HepG2 (cell line): ENCODE results near the gene TNS1. TPM values are rescaled to one million over a fixed set of nuclear protein-coding genes. Genes with fewer than 3 reads are reported as not detected.
A peak's percentile ranks its signal among the peaks of the same experiment; 100 is the strongest.

ENCODE experiments used
- CHD4 ChIP-seq: fragments of 200-600 bp; sonication (generic); IDR thresholded peaks from 2 replicates; pipeline ENCODE4 v1.7.0; 2017; ENCODE audit warnings: mild to moderate bottlenecking, low read length, borderline replicate concordance
- ELK4 ChIP-seq: sonication (generic); formaldehyde crosslinking; IDR thresholded peaks from 2 replicates; pipeline ENCODE4 v1.9.0; 2021; ENCODE audit warnings: missing genetic modification reagents, borderline replicate concordance
- FOXO4 ChIP-seq: sonication (generic); formaldehyde crosslinking; conservative IDR thresholded peaks from 2 replicates; pipeline ENCODE4 v1.8.1; 2023; ENCODE audit warnings: missing genetic modification reagents
- KLF15 ChIP-seq: sonication (generic); formaldehyde crosslinking; IDR thresholded peaks from 2 replicates; pipeline ENCODE4 v1.8.1; 2023; ENCODE audit warnings: borderline replicate concordance, mild to moderate bottlenecking, inconsistent platforms, missing genetic modification reagents, mixed read lengths
- LBX2 ChIP-seq: sonication (generic); formaldehyde crosslinking; IDR thresholded peaks from 2 replicates; pipeline ENCODE4 v1.5.0; 2020; ENCODE audit warnings: missing genetic modification reagents, mild to moderate bottlenecking, borderline replicate concordance
- MTF2 ChIP-seq: sonication (generic); formaldehyde crosslinking; IDR thresholded peaks from 2 replicates; pipeline ENCODE4 v1.5.0; 2020; ENCODE audit warnings: missing genetic modification reagents, borderline replicate concordance
- MZF1 ChIP-seq: sonication (generic); formaldehyde crosslinking; IDR thresholded peaks from 2 replicates; pipeline ENCODE4 v1.8.1; 2023; ENCODE audit warnings: mild to moderate bottlenecking, missing genetic modification reagents, borderline replicate concordance
- SIX1 ChIP-seq: sonication (generic); formaldehyde crosslinking; IDR thresholded peaks from 2 replicates; pipeline ENCODE4 v1.4.0; 2020; ENCODE audit warnings: missing genetic modification reagents, borderline replicate concordance
- SRSF4 ChIP-seq: fragments of 200-400 bp; formaldehyde crosslinking; IDR thresholded peaks from one replicate; pipeline ENCODE4 v1.6.1; 2018; ENCODE audit warnings: mild to moderate bottlenecking, low read depth, low read length, moderate library complexity; ENCODE audit not compliant: poor library complexity, severe bottlenecking
- TBX2 ChIP-seq: sonication (generic); formaldehyde crosslinking; IDR thresholded peaks from 2 replicates; pipeline ENCODE4 v1.5.0; 2020; ENCODE audit warnings: missing genetic modification reagents, mild to moderate bottlenecking, borderline replicate concordance
- ZNF292 ChIP-seq: sonication (generic); formaldehyde crosslinking; IDR thresholded peaks from 2 replicates; pipeline ENCODE4 v1.8.1; 2022; ENCODE audit warnings: mild to moderate bottlenecking, low read depth, missing genetic modification reagents, borderline replicate concordance
- ZNF317 ChIP-seq: sonication (generic); formaldehyde crosslinking; IDR thresholded peaks from 2 replicates; pipeline ENCODE4 v1.5.0; 2020; ENCODE audit warnings: mild to moderate bottlenecking, missing genetic modification reagents
- ZNF407 ChIP-seq: sonication (generic); formaldehyde crosslinking; IDR thresholded peaks from one replicate; pipeline ENCODE4 v1.5.1; 2020; ENCODE audit warnings: mild to moderate bottlenecking, missing genetic modification reagents; ENCODE audit errors: not compliant biosample characterization
- ZNF414 ChIP-seq: sonication (generic); formaldehyde crosslinking; IDR thresholded peaks from 2 replicates; pipeline ENCODE4 v1.5.0; 2020; ENCODE audit warnings: missing genetic modification reagents
- ZNF768 ChIP-seq: sonication (generic); formaldehyde crosslinking; IDR thresholded peaks from 2 replicates; pipeline ENCODE4 v1.4.0; 2020; ENCODE audit warnings: missing genetic modification reagents
- polyA plus RNA-seq, 8 experiments: library from polyadenylated mRNA; depleted of rRNA in 3 of 8; stranded (reverse) in 7 of 8; unstranded in 1 of 8; fragments of >200 nt; fragmentation: Illumina TruSeq in 4 of 8; extraction: Trizol in 4 of 8; gene quantifications; 2 replicates each; pipeline versions ENCODE4 v1.2.1 to v1.2.3, GENCODE V29; 2011 to 2016; ENCODE audit warnings: low read depth in 4 of 8, missing spikeins in 1 of 8, mixed read lengths in 1 of 8; ENCODE audit not compliant: insufficient read depth in 1 of 8
- total RNA-seq, 5 experiments: library from RNA; depleted of rRNA; stranded (reverse); fragments of >200 nt; fragmentation: Illumina TruSeq; extraction: Trizol; gene quantifications; 2 replicates each; pipeline ENCODE4 v1.2.3, GENCODE V29; 2016; ENCODE audit warnings: low read depth in 1 of 5

Gene TNS1
- total and polyA plus RNA-seq, 2 of the 13 experiments (the other 11 are each of a cell fraction or from before 2014, with no cell fraction given) = 1.9 to 118 TPM

GRCh38 chr2:217988014-217988839, 14.6 kb downstream of the TNS1 start (continued):
- TF ChIP-seq ZNF407 (CRISPR knock-in tag) = peak; percentile 75
- TF ChIP-seq ZNF768 = no peak
- no peak for TF ChIP-seq LBX2
- no peak for TF ChIP-seq ELK4
- TF ChIP-seq SIX1 (CRISPR knock-in tag) = no peak
- TF ChIP-seq FOXO4 (CRISPR knock-in tag) = no peak
- TF ChIP-seq CHD4 = no peak
- TF ChIP-seq MTF2 (CRISPR knock-in tag) = no peak
- TF ChIP-seq SRSF4 = no peak
- peak; percentile 65; the same call in 1 of the 2 replicates for TF ChIP-seq TBX2
- no peak for TF ChIP-seq ZNF292
- peak; percentile 52; the same call in 1 of the 2 replicates for TF ChIP-seq ZNF317 (CRISPR knock-in tag)
- no peak for TF ChIP-seq KLF15 (CRISPR knock-in tag)
- TF ChIP-seq MZF1 = 0 out of 2 replicates have a peak, but pooled peaks have one; percentile 66
- TF ChIP-seq ZNF414 (CRISPR knock-in tag) = no peak
